Activated CD4-positive, alpha-beta T cell treated with anti-CD3 and anti-CD28 coated beads, Interleukin-2, Interleukin-4, amounts not matched to agents 100 ng/mL and 50 ng/mL, durations not matched to agents 16 hours and 8 hours (primary cell): ENCODE results near the gene ARTN.

Experiments used
- DNase-seq: peaks from one replicate; pipeline ENCODE4 v3.0.0-alpha.2; 2020; ENCODE audit warnings: low spot score

The ARTN gene, protein sequence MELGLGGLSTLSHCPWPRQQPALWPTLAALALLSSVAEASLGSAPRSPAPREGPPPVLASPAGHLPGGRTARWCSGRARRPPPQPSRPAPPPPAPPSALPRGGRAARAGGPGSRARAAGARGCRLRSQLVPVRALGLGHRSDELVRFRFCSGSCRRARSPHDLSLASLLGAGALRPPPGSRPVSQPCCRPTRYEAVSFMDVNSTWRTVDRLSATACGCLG

DNA sequence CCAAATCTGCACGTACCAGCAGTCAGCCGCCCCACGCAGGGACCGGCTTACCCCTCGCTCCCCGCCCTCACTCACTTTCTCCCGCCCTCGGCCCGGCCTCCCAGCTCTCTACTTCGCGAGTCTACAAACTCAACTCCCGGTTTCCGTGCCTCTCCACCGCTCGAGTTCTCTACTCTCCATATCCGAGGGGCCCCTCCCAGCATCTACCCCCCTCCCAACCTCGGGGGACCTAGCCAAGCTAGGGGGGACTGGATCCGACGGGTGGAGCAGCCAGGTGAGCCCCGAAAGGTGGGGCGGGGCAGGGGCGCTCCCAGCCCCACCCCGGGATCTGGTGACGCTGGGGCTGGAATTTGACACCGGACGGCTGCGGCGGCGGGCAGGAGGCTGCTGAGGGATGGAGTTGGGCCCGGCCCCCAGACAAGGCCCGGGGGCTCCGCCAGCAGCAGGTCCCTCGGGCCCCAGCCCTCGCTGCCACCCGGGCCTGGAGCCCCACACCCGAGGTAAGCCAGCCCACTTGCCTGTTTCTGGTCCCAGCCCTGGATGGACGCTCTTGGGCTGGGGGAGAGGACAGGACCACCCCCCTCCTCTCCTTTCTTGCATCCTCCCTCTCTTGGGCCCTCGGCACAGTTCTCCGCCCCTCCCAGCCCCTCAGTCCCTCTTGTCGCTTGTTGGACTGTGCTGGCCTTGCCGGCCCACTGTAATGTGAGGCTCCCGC, at the start of gene ARTN:
Gene ARTN (plus strand): TSS at position 416 of the 715 bp plus-strand sequence. CDS start 1,856 bp downstream, outside the sequence.
- no peak for DNase-seq

DNA sequence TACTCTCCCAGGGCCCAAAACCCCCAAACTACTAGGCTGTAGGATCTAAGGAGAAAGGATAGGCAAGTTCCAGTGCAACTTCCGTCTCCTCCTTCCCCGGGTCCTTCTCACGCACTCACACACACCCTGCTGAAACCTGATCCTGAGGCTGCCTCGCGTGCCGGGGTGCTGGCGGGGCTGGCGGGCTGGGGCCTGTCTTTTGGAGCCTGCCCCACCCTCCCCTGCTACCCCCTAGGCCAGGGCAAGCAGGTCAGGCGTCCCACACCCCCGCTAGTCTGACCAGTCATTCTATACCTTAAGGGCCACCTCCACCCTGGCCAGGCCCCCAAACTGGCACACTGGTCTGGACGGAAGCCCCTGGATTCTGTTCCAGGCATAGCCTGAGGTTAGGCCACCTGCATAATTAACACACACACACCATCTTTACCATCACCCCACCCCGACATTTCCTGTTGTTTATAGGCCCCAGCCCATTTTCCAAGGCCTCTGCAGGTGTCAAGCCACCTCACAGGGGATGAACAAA, 48.3 kb upstream of the ARTN start:
- no peak for DNase-seq

DNA sequence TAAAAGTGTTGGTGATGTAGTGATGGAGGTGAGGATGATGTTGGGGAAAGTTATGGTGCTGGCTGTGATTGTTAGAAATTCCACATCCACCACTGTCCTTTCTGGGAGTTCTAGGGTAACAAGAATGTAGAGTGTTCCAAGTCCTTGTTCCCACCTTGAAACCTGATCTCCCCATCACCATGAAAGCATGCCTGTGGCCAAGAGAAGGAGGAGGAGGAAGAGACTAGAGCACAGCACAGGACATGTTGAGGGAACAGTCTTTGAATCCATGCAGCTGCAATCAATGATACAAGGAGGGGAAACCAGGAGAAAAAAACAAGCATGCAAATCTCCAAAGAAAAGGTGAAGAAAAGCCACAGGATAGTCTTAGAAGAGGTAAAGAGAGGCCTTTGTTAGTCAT, 45.9 kb upstream of the ARTN start:
- DNase-seq = no peak

DNA sequence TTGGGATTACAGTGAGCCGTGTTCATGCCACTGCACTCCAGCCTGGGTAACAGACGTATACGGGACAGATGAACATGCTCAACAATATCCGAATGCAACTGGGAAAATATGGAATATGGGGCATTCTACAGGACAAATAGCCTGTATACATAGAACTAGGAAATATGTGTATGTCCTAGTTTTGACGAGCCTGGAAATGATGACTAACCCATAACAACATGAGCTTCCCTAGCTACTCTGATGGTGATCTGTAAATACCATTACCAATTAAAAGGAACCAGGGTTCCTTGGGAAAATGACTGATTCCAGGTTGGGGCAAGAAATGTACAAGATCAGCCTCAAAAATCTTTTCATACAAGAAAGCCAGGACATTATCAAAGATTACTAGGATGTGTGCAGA, 42.8 kb upstream of the ARTN start:
- no peak for DNase-seq

DNA sequence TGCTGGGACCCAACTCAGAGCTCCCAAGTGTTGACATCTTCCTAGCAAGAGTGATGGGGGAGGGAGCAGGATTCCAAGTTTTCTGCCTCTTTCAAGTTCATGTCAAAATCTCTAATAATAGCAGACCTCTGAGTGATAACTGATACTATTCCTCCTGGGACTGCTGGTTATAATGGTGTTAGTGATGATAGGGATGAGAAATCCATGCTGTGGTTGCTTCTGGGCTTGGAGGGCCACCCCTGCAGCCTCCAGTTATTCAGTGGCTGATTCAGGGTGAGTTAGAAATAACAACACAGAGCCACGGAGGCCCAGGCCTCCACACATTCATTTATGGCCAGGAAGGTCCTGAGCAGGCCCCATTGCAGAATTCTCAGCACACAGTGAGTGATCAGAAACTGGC, 40.6 kb upstream of the ARTN start:
- no peak for DNase-seq

DNA sequence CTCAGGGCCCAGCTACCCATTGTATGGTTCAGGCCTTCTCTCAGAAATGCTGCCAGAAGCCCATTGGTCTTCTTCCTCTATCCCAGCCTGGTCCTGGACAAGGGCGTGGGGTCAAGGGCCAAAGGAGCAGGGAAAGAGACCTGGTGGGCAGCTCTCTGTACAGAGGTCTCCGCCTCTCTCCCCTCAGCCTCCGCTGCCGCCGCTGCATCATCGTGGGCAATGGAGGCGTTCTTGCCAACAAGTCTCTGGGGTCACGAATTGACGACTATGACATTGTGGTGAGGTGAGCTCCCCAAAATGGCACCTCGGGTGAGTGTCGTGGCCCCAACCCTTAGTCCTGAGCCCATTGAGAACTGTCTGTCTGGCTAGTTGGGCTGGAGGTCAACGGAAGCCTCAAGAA, 34.6 kb upstream of the ARTN start:
- DNase-seq = no peak

DNA sequence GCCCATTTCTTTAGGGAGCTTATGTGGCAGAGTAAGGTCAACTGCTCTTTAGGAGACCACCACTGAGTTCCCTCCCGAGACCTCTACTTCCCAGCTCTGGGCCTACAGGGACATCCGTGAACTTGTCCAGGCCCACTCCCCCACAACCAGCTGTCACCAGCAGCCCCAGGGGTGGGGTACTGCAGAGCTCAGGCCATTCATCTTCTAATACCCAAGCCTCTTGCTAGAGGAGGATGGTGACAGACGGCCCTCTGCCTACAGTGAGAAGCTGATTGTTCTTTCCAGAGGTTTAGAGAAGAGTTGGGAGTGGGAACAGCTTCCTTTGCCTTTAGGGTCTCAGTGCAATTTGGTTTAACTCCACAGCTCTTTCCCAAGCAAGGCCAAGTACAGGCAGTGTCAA, 33.2 kb upstream of the ARTN start:
- DNase-seq = no peak

DNA sequence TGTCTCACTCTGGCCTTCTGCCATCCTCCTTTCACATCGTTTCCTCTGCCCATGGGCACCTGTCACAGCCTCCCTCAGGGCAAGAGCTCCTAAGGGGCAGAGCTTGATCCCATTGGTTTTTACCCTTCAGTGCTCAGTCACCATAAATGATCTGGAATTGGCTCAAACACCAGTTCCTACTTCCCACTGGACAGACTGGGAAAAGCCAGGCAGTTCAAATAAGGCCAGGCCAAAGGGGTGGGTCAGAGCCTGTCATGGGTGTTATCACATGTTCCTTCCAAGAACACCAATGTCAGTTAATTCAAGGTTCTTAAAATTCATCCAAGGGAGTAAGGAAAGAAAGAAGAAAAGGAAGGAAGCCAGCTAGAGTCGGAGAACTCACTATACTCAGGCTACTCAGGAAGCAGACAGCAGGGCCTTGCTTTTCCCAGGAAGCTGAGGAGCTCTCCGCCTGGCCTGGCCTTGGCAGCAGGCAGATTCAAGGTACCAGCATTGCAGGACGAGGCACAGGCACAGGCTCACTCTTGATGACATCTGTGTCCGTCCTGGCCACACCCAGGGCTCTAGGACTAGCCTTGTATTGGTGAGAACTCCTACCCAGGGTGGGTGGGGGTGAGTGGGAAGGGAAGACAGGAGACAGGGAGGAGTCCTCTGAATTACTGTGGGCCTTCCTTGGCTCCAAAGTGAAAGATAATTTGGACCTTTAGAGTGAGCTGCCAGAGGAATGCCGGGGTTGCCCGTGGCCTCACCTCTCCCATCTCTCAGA, 32.2 kb upstream of the ARTN start:
- DNase-seq = no peak

DNA sequence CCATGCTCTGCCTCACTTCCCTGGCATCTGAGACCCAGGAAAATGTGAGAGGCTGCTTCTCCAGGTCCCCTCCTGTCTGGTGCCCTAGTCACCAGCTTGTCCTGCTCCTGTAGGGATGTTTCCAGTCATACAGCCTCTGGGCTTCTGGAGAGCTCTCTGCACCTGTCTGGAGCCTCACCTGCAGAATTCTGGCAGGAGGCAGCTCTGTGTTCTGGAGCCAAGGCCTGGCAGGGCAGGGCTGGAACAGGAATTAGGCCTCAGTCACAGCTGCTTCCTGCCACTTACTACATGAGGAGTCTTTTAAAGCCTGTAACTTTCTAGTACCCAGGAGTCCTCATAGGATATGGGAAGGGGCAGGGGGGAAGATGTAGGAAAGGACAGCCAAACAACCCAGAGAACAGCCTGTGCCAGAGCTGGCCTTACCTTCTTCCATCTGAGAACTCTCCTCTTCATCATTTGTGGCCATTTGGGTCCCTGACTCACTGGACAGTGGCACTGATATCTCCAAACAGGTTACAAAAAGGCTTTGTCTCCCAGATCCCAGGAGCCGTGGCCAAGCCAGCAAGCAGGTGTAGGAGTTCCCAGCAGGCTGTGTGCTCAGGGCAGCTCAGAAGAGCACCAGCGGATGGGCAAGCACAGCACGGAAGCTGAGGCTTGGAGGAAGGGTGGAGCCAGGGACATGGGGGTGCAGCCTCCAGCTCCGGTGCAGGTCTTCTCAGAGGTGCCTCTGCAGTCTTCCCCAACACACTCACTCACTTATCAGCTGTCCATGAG, 31.4 kb upstream of the ARTN start:
- DNase-seq = no peak

DNA sequence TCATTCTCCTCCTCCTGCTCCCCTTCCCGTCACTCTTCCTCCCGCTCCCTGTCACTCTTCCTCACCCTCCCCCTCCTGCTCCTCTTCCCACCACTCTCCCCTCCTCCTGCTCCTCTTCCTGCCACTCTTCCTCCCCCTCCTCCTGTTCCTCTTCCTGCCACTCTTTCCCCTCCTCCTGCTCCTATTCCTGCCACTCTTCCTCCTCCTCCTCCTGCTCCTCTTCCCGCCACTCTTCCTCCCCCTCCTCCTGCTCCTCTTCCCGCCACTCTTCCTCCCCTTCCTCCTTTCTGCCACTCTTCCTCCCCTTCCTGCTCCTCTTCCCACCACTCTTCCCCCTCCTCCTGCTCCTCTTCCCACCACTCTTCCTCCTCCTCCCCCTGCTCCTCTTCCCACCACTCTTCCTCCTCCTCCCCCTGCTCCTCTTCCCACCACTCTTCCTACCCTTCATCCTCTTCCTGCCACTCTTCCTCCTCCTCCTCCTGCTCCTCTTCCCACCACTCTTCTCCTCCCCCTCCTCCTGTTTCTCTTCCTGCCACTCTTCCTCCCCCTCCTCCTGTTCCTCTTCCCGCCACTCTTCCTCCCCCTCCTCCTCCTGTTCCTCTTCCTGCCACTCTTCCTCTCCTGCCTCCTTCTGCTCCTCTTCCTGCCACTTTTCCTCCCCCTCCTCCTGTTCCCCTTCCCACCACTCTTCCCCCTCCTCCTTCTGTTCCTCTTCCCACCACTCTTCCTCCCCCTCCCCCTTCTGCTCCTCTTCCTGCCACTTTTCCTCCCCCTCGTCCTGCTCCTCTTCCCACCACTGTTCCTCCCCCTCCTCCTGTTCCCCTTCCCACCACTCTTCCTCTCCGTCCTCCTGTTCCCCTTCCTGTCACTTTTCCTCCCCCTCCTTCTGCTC, 28.7 kb upstream of the ARTN start:
- no peak for DNase-seq

DNA sequence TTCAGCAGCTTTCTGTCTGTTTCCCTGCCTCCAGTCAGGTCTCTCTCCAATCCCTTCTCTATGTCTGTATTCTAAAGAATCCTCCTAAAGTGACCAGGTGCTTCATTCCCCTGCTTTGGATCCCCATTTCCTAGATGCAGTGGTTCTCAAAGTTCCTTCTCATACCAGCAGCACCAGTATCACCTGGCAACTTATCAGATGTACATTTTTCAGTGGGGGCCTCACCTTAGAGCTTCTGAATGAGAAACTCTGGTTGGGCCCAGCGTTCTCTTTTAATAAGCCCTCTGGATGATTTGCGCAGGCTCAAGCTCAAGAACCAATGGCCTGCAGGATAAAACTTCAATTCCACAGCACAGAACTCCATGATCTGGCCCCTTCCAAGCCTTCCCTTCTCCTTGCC, 25.4 kb upstream of the ARTN start:
- DNase-seq = no peak

DNA sequence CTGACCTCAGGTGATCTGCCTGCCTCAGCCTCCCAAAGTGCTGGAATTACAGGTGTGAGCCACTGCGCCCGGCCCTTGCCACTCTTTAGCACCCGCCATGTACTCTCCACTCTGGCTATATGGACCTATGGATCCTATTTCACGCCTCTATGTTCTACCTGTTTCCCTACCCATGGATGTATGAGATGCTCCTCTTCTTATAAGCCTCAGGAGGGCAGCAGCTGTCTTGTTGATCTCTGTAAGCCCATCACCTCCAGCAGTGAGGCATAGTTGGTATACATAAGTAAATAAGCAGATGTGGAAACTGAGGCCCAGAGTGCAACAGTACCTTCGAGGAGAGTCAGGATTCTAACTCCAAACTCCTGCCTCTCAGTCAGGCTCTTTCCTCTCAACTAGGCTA, 24.7 kb upstream of the ARTN start:
- no peak for DNase-seq

DNA sequence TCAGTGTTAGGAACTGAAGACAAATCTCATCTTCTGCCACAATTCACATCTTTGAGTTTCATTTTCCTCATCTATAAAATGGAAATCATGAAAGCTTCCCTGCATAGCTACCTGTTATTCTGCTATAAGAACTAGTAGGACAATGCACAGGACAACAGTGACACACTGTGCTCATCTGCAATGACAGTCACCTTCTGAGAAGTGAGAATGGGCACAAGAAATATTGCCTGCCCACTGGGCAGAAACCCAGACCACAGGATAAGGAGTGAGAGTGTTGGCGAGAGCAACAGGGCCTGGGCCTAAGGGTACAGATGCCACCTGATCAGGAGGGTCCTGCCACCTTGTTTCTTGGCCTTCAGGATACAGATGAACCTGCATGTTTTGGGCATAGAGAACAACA, 23.3 kb upstream of the ARTN start:
- DNase-seq = no peak

DNA sequence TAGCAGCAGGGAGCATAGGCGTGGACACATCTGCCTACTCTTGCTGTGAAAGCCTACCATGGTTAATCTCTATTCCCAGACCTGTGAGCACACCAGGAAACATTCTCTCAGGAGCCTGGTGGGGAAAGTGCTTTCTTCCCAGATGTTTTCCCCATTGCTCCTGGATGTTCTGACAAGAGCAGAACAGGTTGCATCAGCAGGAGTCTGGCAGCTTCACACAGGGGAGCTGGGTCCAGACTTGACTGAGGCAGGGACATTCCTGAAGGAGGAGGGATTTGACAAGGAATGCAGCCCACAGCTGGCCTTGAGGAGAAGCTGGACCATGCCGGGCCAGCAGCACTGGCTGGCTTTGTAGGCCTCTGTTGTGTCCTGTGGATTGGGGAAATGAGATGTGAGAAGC, 21.0 kb upstream of the ARTN start:
- DNase-seq = no peak

DNA sequence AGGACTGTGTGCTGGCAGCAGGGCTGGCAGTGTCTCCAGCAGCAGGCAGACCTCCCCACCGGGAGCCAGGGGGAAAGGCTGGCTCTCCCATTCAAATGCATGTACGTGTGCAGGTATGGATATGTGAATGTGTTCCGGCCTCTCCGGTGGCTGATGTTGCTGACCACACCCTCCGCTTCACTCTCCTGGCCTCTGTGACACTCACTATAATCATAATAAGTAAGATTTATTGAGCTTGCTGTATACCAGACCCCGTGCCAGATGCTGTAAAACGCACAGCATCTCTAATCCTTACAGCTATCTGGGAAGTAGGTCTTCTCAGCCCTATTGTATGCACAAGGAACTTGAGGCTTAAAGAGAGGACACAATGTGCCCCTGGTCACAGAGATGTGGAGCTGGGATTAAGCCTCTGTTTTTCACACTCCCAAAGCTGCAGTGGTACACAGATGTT, 20.5 kb upstream of the ARTN start:
- no peak for DNase-seq

DNA sequence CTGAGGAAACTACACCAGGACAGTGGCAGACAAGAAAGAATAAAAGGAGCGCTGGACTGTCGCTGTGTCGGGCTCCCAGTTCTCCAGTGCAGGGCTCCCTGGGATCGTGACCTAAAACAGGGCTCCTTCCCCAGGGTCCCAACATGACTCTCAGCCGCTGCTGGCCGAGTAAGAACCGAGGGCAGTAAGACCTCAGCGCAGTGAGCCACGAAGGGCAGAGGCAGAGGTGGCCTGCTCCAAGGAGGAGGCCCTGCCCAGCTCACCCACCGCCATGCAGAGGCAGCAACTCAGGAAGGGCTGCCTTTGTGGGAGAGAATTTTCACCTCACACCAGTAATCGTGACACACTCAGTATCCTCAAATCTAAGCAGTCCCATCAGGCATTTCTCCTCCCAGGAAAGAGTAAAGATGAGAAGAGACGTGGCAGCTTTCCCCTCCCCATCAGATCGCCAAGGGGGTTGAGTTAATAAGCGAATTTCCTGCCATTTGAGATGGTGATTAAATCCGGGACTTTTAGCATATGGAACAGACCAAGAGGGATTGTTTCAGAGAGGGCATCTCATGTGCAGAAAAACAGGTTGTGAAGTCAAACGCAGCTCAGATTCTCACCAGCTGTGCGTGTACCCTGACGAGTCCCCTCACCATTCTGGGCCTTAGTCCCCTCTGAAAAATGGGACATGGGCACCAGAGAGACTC, 19.8 kb upstream of the ARTN start:
- no peak for DNase-seq

DNA sequence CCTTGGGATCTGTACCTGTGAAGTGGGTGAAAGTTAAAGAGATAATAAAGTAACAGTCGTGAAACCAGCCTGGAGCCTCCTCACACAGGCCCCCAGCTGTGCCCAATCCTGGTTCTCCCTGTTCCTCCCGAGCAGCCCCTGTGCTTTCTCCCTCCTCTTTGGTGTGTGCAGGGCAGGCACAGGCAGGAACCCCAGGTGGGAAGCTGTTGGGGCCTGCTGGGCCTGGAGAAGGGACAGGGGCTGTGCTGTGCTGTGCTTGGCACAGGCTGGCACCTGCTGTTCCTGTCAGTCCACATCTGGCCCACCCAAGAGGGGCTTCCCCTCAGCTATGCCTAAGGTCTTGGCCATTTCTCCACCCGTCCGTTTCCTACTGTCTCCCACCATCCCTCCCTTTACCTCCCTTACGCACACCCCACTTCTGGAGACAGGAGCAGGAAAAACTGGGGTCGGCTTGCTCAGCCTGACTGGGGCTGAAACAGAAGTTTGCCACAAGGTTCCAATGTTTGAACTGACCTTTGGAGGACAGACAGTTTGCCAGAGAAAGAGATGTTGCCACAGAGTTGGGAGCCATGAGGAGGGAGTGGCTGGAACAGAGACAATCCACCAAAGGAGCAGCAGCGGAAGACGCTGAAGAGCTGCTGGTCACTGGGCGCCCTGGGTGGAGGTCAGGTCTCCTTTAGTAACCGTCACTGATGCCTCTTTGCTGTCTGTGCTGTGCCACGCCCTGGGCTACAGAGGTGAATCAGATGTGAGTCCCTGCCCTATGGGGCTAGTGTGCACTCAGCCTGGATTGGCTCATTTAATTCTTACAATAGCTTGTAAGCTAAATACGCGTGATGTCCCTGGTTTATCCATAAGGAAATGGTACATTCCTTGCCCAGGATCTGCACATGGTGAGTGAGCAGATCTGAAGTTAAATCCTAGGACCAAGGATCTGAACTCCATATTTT, 18.8 kb upstream of the ARTN start:
- DNase-seq = no peak

DNA sequence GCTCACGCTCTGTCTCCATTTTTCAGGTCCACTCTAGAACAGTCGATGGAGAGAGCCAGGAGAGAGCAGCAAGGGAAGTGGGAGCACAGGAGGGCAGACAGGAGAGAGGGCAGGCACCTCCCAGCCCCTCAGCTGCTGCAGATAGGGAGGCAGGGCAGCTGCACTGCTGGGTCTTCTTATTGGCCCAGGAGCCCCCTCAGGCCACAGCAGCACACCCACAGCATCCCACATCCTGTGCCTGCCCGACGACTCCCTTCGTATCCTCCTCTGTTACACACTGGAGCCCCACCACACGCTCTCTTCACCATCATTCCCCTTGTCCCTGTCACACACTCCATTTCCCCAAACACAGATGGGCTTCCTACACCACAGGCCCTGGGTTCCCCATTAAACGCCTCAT, 13.7 kb upstream of the ARTN start:
- DNase-seq = no peak

DNA sequence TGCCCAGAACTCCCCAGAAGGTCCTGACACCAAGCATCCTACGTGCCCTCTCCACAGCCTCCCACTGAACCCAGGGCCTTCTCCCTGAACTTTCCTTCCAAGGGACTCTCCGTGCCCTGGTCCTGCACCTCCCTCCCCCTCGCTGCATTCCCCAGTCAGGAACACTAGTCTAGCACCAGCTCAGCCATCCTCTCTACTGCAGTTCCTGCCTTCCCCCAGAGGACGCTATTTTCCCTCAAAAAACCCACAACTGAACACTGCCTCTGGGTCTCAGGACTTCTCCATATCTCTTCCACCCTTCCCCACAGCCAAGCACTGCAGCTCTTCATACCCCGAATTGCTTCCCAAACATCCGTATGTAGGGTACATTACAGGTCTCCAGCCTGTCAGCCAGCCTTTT, 12.6 kb upstream of the ARTN start:
- DNase-seq = no peak
